GM21529 (cell line): ENCODE results near the gene STON2.
"Not testable (repeated sequence)": the region's sequence is repeated elsewhere in the genome, so short reads cannot be mapped to it uniquely, and the experiment has no call there.

Source experiments
- ATAC-seq: cut with Tn5 transposase; IDR thresholded peaks from one replicate; pipeline ENCODE4 v1.9.1; 2021; ENCODE audit not compliant: unreplicated experiment

The STON2 gene

GRCh38 chr14:81384900-81385299 is 15.2 kb downstream of the STON2 start:
- no peak for ATAC-seq

DNA sequence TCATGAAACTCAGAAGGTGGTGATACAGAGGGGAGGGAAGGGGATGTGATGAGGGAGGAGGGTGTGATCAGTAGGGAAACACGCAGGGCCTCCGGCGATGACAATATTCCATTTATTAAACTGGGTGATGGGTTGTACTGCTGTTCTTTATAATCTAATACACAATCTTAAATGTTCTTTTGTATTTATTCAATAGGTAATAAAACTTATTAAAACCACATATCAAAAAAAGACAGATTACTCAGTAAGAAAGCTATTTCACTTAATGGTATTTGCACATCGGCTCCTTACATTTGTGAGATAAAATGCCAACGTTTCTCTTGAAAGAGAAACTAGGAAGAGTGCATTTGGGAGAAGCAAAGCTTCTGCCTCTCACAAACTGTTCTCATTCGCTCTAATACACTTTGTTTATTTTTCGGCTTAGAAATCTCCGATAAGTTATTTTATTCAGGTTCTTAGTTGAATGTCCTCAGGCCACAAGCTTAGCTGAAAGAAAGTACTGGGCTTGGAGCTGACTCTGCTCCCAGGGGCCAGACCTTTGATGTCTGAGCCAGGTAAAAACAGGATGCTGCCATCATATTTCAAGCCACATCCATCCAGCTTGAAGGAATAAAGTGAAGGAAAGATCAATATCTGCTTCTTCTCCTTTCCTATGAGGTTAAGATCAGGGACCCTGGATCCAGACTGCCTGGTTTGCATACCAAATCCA is 17.5 kb downstream of the STON2 start:
- ATAC-seq = no peak

DNA sequence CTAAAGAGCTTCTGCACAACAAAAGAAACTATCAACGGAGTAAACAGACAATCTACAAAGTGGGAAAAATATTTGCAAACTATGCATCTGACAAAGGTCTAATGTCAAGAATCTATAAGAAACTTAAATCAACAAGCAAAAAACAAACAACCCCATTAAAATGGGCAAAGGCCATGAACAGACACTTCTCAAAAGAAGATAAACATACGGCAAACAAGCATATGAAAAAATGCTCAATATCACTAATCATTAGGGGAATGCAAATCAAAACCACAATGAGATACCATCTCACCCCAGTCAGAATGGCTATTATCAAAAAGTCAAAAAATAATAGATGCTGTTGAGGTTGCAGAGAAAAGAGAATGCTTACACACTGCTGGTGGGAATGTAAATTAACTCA is 20.1 kb downstream of the STON2 start:
- ATAC-seq = not testable (repeated sequence)

GRCh38 chr14:81371802-81372201 is 28.3 kb downstream of the STON2 start:
- no peak for ATAC-seq

GRCh38 chr14:81367563-81367962 is 32.6 kb downstream of the STON2 start:
- ATAC-seq = no peak

DNA sequence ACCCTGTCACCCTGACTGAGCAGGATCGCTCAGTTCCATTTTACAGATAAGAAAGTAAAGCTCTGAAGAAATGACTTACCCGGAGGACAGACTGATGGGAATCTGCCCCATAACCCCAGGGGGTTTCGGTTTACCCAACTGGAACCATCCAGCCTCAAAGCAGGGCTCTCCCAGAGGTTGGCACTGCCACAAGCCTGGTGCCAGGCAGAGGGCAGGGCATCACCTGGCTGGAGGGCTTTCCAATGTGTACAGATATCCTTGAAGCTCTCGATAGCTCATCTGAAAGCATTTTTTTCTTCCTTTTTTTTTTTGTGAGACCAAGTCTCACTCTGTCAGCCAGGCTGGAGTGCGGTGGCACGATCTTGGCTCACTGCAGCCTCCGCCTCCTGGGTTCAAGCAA is 33.2 kb downstream of the STON2 start:
- no peak for ATAC-seq

GRCh38 chr14:81366214-81366613 is 33.9 kb downstream of the STON2 start:
- ATAC-seq = no peak

DNA sequence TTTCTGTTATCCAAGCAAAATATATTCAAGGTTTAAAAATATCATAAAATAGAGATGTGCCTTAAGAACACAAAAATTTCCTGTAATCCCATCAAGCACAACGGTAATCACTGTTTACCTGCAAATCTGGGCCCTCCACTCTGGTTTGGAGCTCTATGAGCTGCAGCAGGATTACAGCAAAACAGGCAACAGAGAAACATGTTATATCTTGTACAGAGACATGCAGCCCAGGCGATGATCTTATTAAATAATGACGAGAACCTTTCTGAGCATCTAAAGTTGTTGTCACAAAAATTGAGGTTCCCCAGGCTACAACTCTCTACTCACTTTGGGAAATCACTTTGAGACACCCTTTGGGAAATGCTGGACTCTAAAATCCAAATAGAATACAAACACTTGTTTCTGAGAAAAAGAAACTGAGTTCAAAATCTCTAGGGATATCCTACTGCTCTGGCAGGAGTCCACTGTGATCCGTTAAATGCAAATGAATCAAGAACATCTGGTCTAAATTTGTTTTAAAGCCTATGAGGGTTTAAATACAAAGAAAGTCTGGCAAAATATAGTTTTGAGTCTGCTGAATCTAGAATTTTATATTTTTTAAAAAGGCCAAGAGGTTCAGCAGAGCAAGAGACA is 36.3 kb downstream of the STON2 start:
- no peak for ATAC-seq

GRCh38 chr14:81353691-81354323 is 46.3 kb downstream of the STON2 start:
- no peak for ATAC-seq

- no peak for ATAC-seq
Measured at GRCh38 chr14:81352413-81352812, 47.7 kb downstream of the STON2 start.

DNA sequence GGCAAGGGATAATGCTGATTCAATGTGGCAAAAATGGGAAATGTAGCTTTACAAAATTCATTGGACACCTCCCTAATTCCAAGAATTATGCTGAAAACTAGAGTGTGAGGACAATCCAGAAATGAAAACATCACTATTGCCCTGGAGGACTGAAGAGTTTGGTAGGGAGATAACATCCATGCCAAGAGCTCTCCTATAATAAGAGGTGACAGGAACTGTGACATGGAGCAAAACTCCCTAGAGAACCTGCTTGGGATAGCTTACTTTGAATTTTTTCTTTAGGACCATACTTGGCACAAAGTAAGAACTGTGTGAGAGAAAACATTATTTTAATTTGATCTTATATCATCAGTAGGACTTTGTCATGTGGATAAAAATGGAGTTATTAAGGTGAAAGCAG is 48.9 kb downstream of the STON2 start:
- ATAC-seq = no peak

- no peak for ATAC-seq
Measured at GRCh38 chr14:81350344-81351130, 49.6 kb downstream of the STON2 start.

DNA sequence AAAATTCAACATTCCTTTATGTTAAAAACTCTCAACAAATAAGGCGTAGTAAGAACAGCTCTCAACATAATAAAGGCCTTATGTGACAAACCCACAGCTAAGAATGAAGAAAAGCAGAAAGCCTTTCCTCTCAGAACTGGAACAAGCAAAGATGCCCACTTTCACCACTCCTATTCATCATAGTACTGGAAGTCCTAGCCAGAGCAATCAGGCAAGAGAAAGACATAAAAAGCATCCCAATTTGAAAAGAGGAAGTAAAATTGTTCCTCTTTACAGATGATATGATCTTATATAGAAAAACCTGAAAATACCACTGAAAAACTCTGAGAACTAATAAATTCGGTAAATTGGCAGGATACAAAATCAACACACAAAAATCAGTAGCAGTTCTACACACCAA is 52.1 kb downstream of the STON2 start:
- ATAC-seq = no peak

DNA sequence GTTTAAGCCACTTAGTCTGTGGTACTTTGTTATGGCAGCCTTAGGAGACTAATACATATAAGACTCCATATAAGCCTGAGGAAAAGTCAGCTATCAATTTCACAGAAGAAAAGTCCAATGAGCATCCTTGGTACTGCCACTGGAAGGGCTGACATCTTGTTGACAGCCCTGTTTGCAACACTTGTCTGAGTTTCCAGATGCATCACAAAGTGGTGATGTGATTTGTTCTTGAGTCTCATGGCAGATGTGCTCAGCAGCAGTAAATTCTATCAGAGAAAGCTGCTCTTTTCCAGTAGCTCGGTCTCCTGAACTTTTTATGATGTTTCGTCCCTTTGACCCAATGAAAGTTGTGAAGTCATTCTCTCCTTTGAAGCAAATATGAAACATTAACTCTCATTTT is 54.3 kb downstream of the STON2 start:
- no peak for ATAC-seq

DNA sequence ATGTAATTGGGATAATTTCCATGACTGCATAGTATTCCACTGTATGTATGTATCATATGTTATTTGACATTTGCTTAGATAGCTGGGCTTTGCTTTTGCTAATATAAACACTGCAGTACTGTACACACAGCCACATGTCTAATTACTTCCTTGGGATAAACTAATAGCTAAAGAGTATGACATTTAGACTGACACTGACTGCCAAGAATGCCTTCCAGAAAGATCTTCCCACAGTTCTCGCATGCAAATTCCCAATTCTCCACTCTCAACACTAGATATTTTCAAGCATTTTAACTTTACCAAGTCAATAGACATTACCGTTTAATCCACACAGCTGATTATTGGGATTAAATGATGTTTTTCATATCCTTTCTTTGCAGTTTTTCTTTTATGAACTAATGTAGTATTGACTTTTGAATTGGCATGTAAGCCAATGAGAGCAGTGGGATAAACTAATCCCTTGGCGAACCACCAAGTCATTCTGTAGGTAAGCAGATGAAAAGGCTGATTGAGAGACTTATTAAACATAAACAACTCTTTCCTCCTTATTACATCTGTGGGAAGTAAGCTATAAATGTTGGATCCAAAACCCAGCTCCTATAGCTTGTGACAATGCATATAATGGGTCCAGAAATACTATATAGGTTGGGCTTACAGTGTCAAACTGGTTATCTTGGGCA is 55.5 kb downstream of the STON2 start:
- ATAC-seq = no peak

DNA sequence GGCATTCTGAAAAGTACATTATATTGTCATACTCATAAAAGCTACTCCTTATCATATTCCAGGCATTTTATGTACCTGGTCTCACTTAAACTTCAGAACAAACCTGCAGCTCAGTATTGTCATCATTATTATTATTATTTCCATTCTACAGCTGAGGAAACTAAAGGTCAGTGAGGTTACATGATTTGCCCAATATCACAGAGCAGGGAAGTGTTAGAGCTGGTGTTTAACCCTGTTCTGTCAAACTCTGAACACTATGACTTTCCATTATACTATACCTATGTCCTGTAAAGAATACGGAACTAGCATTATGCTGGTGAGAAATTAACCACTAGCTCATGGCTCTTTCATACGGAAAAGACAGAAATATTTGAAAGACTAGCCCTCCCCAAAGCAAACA is 56.4 kb downstream of the STON2 start:
- ATAC-seq = no peak

- no peak for ATAC-seq
Measured at GRCh38 chr14:81342850-81343580, 57.1 kb downstream of the STON2 start.

GRCh38 chr14:81341781-81342180 is 58.3 kb downstream of the STON2 start:
- no peak for ATAC-seq

DNA sequence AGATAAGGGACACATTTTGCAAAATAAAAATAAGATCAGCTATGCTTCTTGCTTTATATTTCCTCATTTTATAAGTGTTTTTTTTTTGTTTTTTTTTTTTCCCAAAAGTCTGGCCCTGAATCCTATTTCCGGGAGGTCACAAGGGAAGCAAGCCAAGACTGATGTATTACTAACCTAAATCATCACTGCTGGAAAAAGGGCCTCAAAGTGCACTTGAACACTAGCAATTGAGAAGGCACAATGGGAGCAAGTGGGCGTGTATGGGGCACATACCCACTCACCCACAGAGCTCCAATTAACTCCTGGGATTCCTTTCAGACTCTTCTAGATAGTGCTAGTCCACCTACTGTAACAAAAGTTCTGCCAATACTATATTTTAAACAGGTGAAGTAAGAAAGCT is 58.8 kb downstream of the STON2 start:
- ATAC-seq = no peak

GRCh38 chr14:81340201-81340600 is 59.9 kb downstream of the STON2 start:
- no peak for ATAC-seq
